ENCODE data around the gene MTHFD1L. TPM values are rescaled to one million over a fixed set of nuclear protein-coding genes. Genes with fewer than 3 reads are reported as not detected.

Gene MTHFD1L
- total RNA-seq, 1 donor from 2014 or later = 53.2 TPM

DNA sequence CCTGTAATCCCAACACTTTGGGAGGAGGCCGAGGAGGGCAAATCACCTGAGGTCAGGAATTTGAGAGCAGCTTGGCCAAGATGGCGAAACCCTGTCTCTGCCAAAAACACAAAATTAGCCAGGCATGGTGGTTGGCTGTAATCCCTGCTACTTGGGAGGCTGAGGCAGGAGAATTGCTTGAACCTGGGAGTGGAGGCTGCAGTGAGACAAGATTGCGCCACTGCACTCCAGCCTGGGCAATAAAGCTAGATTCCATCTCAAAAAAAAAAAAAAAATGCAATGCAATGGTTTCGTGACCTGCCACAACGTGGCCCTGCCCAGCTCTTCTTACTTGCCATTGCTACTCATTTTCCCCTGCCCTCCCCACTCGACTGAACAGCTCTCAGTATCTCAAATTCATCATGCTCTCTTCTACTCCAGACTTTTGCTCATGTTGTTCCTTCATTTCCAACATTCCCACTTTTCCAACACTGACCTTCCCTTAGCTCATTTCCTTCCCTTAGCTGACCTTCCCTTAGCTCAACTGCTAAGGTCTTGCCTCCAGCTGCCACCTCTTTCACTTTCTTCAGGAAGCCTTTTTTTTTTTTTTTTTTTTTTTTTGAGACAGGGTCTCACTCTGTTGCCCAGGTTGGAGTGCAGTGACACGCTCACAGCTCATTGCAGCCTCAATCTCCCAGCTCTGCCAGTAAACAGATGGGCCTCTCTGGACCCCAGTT, 2.1 kb upstream of the MTHFD1L start:
- DNase-seq (ENCODE audit: low read depth) (no peak), FAIRE-seq (no peak)
- Histone ChIP-seq H3K36me3 (ENCODE audit: control insufficient read depth, insufficient read depth, low read length) (peaks cover 2% of the 10 kb centered on the region), H3K4me3 (ENCODE audit: low read depth, low read length) (no peak overlapping the region), H3K27me3 (ENCODE audit: control insufficient read depth, insufficient read depth, low read length) (no peaks in the 10 kb centered on the region)
- TF ChIP-seq, protein P1, sequence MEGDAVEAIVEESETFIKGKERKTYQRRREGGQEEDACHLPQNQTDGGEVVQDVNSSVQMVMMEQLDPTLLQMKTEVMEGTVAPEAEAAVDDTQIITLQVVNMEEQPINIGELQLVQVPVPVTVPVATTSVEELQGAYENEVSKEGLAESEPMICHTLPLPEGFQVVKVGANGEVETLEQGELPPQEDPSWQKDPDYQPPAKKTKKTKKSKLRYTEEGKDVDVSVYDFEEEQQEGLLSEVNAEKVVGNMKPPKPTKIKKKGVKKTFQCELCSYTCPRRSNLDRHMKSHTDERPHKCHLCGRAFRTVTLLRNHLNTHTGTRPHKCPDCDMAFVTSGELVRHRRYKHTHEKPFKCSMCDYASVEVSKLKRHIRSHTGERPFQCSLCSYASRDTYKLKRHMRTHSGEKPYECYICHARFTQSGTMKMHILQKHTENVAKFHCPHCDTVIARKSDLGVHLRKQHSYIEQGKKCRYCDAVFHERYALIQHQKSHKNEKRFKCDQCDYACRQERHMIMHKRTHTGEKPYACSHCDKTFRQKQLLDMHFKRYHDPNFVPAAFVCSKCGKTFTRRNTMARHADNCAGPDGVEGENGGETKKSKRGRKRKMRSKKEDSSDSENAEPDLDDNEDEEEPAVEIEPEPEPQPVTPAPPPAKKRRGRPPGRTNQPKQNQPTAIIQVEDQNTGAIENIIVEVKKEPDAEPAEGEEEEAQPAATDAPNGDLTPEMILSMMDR (IDR thresholded peaks at IDR 0.05; ENCODE audit: insufficient read depth, low read length, severe bottlenecking) = no peak

DNA sequence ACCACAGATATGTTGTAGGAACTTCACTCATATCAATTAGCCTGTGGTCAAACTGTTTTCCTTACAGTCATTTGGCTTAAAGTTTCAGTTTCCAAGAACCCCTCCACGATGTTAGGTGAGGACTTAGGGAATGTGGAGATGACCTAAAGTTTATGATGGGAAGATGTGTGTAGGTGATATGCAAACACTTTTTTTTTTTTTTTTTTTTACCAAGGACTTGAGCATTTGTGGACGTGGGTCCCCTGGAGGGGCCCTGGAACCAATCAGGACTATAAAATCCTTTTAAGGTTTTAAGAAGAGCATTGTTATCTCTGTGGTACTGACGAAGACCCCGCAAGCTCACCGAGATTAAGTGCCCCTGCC, 478 bp upstream of the MTHFD1L start:
- Histone ChIP-seq H3K4me3 (ENCODE audit: low read depth, low read length) (peak overlapping the region; percentile 82), H3K36me3 (ENCODE audit: control insufficient read depth, insufficient read depth, low read length) (peaks cover 2% of the 10 kb centered on the region), H3K27me3 (ENCODE audit: control insufficient read depth, insufficient read depth, low read length) (no peaks in the 10 kb centered on the region)
- FAIRE-seq = no peak
- no peak for DNase-seq (ENCODE audit: low read depth)
- TF ChIP-seq, protein P1 (IDR thresholded peaks at IDR 0.05; ENCODE audit: insufficient read depth, low read length, severe bottlenecking) = no peak

DNA sequence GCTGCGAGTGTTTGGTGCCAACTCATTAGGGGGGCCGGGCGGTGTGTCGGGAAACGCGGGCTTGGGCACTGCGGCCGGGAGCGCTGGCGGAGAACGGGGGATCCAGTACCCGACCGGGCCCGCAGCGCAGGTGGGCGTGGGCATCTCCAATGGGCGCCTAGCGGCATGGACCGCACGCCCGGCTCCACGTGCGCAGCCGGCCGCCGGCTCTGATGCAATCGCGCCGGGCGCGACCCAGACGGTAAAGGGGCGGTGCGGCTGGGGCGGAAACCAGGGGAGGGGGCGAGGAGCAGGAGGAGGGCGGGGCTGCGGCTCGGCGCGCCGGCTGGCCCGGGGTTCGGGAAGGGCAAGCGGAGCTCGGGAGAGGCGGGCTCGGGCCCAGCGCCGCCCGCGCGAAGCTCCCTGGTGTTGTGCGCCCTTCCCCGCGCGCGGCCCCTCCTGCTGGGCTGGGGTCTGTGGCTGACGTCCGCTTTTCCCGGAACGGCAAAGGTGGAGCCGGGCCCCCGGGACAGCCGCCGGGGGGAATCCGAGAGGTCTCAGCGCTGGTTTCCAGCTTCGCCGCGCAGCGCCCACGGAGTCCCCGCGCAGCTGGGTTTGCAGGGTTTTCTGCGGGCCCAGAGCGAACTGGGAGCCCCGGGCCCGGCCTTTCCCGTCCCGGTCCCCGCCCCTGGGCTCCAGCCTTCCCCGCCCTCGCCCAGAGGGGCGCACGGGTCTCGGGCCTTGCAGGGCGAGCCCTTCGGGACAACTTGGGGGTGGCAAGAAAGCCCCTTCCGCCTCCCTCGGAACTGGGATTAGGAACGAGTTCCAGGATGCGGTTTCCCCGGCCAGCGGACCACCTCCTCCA, 867 bp downstream of the MTHFD1L start:
- DNase-seq (ENCODE audit: low read depth) (peak; percentile 61), FAIRE-seq (no peak)
- TF ChIP-seq, protein P1 (IDR thresholded peaks at IDR 0.05; ENCODE audit: insufficient read depth, low read length, severe bottlenecking) = no peak

DNA sequence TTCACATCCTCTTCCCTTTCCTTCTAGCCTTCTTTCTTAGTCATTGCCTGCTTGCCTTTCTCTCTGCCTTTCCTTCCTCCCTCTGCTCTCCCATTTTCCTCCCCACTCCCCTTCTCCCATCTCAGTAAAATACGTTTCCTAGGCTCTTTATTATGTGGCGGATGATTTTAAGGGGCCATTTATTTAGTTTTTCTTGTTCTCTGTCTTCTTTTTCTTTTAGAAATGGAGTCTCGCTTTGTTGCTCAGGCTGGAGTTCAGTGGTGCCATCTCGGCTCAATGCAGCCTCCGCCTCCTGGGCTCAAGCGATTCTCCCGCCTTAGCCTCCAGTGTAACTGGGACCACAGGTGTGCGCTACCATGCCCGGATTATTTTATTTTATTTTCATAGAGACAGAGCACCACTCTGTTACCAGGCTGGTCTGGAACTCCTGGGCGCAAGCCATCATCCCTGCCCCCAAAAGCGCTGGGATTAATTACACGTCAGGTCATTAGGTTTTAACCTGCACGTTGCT, 1.5 kb downstream of the MTHFD1L start:
- Histone ChIP-seq H3K36me3 (ENCODE audit: control insufficient read depth, insufficient read depth, low read length) (peaks cover 2% of the 10 kb centered on the region), H3K4me3 (ENCODE audit: low read depth, low read length) (peak overlapping the region; percentile 82), H3K27me3 (ENCODE audit: control insufficient read depth, insufficient read depth, low read length) (no peaks in the 10 kb centered on the region)
- TF ChIP-seq, protein P1 (IDR thresholded peaks at IDR 0.05; ENCODE audit: insufficient read depth, low read length, severe bottlenecking) = no peak
- DNase-seq (ENCODE audit: low read depth) = peak; percentile 30
- FAIRE-seq = no peak

More for the DNA sequence above, 867 bp downstream of the MTHFD1L start:
- H3K36me3 ChIP-seq (ENCODE audit: control insufficient read depth, insufficient read depth, low read length) = peaks cover 2% of the 10 kb centered on the region
- H3K27me3 ChIP-seq (ENCODE audit: control insufficient read depth, insufficient read depth, low read length) = no peaks in the 10 kb centered on the region
- peak overlapping the region; percentile 82 for H3K4me3 ChIP-seq (ENCODE audit: low read depth, low read length)

DNA sequence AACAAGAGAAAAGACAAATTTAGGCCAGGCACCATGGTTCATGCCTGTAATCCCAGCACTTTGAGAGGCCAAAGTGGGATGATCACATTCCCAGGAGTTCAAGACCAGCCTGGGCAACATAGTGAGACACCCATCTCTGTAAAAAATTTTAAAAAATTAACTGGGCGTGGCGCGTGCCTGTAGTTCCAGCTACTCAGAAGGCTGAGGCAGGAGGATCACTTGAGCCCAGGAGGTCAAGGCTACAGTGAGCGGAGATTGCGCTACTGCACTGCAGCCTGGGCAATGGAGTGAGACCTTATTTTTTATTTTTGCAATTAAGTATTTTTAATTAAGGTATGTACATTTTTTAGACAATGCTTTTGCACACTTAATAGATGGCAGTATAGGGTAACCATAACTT, 3.3 kb downstream of the MTHFD1L start:
- DNase-seq (ENCODE audit: low read depth) = no peak
- TF ChIP-seq, protein P1 (IDR thresholded peaks at IDR 0.05; ENCODE audit: insufficient read depth, low read length, severe bottlenecking) = no peak
- Histone ChIP-seq H3K36me3 (ENCODE audit: control insufficient read depth, insufficient read depth, low read length) (peaks cover 2% of the 10 kb centered on the region), H3K4me3 (ENCODE audit: low read depth, low read length) (no peak overlapping the region), H3K27me3 (ENCODE audit: control insufficient read depth, insufficient read depth, low read length) (no peaks in the 10 kb centered on the region)
- no peak for FAIRE-seq
